ENCODE results near the gene ZFHX3.
"Not testable (repeated sequence)": the region's sequence is repeated elsewhere in the genome, so short reads cannot be mapped to it uniquely, and the experiment has no call there.

ZFHX3 gene

GRCh38 chr16:73021866-73022495, 25.9 kb downstream of the ZFHX3 start:
- DNase-seq, result no peak

- DNase-seq, result no peak
Measured at GRCh38 chr16:73020409-73020884, 27.5 kb downstream of the ZFHX3 start.

DNA sequence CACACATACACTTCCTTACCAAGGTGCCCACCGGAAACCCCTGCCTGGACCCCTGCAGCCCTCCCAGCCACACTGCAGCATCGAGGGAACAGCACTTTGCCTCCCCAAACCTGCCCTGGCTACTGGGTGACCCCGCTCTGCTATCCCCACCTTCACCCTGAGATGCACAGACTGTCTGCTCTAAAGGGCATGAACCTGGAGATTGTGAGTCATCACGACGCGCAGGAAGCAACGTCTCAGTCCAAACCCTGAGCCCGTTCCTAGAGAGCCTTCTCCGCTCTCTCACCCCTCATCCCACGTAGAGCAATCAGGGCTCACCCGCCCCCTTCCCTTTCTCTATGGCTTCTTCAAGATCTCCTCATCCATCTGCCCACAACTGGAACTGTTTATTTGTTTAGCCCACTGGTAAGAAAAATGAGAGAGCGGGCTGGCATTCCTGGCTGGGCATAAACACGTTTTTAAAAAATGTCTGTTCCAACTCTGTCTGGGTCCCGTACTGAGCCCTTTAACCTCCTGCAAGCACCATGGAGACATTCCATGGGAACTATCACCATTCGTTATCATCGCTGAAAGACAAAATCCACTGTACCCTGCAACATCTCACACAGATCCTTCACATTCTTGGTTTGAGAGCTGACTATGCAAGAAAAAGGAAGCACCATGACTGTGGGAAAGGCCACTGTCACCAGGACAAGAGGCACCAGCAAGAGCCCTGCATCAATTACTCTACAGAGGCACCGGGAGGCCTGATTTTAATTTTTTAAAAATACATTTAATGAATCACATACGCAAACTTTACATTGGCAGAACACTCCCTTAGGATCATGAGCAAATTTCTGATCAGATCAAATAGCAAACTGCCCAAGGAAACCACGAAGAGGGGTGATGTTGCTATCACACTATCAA, 28.2 kb downstream of the ZFHX3 start:
- no peak for DNase-seq

GRCh38 chr16:73018821-73019456, 29.0 kb downstream of the ZFHX3 start:
- DNase-seq, result no peak

GRCh38 chr16:73017321-73017720, 30.6 kb downstream of the ZFHX3 start:
- no peak for DNase-seq

- no peak for DNase-seq
Measured at GRCh38 chr16:73016488-73016830, 31.5 kb downstream of the ZFHX3 start.

- DNase-seq, result no peak
Measured at GRCh38 chr16:73015612-73016487, 32.1 kb downstream of the ZFHX3 start.

DNA sequence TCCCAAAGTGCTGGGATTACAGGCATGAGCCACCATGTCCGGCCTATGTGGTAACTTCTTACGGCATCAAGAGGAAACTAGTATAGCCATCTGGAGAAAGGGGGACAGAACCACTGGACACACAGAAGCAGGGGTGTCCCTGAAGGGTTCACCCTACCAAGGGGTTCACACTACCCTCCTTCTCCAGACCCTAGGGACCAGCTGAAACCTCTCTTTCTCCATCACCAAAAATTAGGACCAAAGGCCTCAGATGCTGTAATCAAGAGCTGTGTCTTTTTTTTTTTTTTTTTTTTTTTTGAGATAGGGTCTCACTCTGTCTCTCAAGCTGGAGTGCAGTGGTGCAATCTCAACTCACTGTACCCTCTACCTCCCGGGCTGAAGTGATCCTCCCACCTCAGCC, 33.2 kb downstream of the ZFHX3 start:
- DNase-seq, result no peak

DNA sequence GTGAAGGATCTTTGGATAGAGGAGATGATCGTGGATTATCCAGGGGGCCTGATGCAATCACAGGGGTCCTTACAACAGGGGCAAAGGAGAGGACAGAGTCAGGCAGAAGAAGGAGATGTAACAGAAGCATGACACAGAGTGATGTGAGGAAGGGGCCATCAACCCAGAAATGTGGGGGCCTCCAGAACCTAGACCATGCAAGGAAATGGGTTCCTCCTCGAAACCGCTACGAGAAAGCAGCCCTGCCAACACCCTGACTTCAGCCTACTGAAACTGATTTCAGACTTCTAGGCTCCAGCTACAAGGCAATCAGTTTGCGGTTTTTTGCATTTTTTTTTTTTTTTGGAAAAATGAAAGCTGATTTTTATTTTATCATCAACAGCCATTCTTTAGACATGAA, 34.0 kb downstream of the ZFHX3 start:
- DNase-seq, result no peak

DNA sequence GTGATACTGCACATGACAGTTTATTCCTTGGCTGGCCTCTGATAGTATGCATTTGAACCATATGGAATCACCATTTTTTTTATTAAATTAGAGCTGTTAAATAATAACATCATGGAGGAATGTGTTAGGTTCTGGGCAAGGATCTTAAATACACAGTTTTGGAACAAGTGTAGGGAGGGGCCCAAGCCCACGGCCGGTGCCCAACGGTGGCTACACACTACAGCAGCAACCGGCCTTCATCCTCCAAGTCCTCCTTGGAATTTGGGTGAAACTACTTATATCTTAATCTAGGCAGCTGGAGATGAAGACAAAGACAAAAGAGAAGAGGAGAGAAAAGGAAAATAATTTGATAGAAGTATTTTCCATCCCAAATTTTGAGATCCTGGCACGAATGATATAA, 35.6 kb downstream of the ZFHX3 start:
- DNase-seq, result no peak

DNA sequence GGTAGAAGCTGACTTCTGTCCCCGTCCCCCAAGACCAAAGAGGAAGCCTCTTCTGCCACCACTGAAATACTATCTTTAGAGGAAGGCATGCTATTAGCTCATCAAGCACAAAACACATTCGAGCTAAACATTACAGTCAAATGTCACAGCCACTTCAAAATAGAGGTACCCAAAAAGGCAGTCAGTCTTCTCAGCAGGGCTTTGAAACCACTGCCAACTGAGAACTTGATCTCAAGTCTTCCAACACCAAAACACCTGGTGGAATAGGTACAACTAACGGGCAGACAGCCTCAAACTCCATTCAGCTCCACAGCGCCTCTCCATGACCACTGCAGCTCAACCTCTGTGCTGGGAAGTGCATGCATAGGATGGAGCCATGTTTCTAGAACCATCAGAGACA, 36.0 kb downstream of the ZFHX3 start:
- DNase-seq, result no peak

DNA sequence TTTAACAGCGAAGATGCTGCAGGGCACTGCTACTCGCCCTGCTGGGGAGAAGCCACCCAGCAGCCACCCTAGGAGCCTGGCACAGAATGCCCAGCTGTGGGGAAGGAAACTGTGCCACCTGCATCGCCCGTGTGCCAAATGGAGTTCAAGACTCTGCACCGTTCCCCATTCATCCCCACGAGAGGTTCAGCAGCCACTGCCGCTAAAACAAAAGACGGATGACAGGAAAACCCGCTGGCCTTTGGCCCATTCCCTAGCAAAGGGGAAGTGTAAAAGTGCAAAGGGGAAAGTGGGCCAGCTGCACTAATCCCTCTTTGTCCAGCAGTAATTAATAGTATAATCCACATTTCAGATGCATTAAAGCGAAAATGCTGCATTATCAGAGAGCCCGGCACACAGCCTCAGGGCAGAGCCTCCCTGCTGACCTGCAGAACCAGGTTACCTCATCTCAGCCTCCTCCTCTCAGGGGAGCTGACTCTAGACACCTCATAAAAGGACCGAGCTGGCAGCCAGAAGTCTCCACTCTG, 37.7 kb downstream of the ZFHX3 start:
- no peak for DNase-seq

DNA sequence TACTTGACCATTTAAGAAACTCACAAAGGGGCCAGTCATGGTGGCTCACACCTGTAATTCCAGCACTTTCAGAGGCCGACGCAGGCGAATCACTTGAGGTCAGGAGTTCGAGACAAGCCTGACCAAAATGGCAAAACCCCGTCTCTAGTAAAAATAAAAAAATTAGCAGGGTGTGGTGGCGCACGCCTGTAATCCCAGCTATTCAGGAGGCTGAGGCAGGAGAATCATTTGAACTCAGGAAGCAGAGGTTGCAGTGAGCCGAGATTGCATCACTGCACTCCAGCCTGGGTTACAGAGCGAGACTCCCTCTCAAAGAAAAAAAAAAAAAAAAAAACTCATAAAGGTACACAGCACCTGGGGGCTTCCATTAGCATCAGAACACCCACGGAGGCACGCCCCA, 38.2 kb downstream of the ZFHX3 start:
- DNase-seq, result not testable (repeated sequence)

GRCh38 chr16:73006026-73006425, 41.9 kb downstream of the ZFHX3 start:
- no peak for DNase-seq

GRCh38 chr16:73002866-73003265, 45.1 kb downstream of the ZFHX3 start:
- DNase-seq, result no peak

DNA sequence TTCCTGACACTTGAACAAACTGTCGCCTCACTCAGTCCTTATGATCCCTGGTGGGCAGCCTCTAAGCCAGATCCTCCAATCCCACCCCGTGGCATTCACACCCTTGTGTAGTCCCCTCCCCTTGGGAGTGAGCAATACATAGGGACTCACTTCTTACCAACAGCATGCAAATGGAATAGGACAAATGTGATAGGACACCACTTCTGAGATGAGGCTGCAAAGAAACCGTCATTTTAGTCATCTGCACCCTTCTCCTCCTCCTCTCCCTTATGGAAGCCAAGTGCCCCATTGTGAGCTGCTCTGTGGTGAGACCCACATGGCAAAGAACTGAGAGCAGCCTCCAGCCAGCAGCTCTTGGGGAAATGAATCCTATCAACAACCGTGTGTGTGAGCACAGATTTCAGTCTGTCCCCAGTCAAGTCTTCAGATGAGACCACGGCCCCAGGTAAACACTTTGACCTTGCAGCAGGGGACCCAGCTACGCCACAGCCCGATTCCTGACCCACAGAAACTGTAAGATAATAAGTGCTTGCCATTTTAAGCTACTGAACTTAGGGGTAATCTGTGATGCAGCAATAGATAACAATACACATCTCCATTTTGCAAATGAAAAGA, 46.9 kb downstream of the ZFHX3 start:
- DNase-seq, result peak; percentile 59 to 66

- peak; percentile 87 to 88 for DNase-seq
Measured at GRCh38 chr16:73000020-73000906, 47.7 kb downstream of the ZFHX3 start.

DNA sequence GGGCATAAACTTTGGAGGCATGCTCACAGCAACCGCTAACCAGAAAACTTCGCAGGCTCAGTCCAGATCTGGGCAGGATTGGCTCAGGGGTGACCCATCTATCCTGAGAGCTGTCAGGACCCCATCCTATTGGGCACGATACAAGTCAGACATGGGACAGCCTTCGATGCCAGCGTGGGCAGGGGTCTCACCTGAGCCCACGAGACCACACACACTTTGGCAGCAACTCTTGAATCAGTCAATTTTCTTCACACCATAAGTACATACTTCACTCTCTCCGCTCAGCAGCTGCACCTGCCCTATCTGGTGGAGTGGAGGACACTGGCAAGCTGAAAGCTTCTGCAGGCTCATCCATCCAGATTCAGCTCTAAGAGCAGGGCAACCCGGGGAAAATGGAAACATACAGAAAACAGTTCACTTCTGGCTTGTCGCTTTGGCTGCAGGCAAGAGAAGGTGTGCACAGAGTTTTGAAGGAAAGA, 48.3 kb downstream of the ZFHX3 start:
- peak in 1 of 2 experiments; percentile 64 for DNase-seq

- DNase-seq, result no peak
Measured at GRCh38 chr16:72997141-72997542, 50.8 kb downstream of the ZFHX3 start.

DNA sequence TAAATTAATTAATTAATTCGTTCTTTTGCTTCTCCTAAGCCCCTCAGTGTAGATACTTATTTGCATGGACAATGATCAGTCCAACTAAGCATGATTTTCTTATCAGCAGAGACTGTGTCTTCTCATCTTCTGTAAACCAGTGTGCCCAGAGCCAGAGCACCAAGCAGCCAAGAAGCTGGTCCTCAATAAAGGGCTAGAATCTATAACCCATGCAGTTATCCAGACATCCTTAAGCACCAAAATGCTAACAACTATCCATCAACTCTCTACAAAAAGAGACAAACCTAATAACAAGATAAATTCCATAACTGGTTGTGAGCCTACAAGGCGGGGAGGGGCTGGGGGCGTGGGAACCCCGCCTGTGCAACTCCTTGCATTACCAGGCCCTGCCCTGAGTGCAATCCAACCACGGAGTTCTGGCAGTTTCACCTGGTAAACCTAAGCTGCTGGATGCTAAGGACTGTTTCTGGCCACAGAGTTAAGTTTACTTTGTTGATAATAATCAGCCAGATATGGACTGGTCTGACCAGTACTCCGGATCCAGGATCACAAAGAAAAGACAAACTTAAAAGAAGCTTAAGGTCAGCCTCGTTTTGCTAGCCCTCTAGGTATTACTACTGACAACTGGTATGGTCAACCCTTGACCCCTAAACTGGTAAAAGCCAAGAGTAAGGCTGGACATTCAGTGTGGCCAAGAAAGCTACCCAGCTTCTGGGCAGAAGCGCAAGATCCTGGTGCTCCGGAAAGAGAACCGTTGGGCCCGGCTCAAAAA, 51.5 kb downstream of the ZFHX3 start:
- DNase-seq, result no peak

Measured in NCI-H526 (cell line).